ENCODE results near the gene RAB11FIP2.

RAB11FIP2 gene

DNA sequence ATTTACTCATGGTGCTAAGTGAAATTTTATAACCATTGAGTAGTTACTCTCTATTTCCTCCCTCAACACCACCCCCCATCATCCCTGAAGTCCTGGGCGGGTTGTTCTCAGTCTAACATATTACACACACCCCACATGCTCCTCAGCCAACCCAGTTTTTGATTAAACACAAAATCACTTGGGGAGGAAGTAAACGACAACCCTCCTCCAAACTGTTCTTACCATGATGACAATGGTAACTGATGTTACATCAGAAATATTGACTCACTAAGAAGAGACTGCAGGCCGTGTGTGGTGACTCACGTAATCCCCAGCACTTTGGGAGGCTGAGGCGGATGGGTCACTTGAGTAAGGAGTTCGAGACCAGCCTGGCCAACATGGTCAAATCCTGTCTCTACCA, 44.2 kb downstream of the RAB11FIP2 start:
- H3K36me3 ChIP-seq (ENCODE audit: control insufficient read depth, low read length): peaks cover 22% of the 10 kb centered on the region
- H3K4me2 ChIP-seq (ENCODE audit: low read length): no peak overlapping the region
- H3K4me3 ChIP-seq (ENCODE audit: low read length): no peak overlapping the region
- no peaks in the 10 kb centered on the region for H3K4me1 ChIP-seq (ENCODE audit: control insufficient read depth, low read length)
- no peak overlapping the region for H3K27ac ChIP-seq (ENCODE audit: low read depth, low read length)
- no peak for TF ChIP-seq EZH2phosphoT487 (IDR thresholded peaks at IDR 0.05; ENCODE audit: borderline replicate concordance, low read length)
- TF ChIP-seq CTCF (IDR thresholded peaks at IDR 0.05; ENCODE audit: low read depth, low read length, poor library complexity, severe bottlenecking): no peak
- no peaks in the 10 kb centered on the region for H3K9me2 ChIP-seq (replicated peaks; ENCODE audit: control insufficient read depth, low read length)
- no peaks in the 10 kb centered on the region for H3K27me3 ChIP-seq (ENCODE audit: control insufficient read depth, low read length)
- no peaks in the 10 kb centered on the region for H3K9me3 ChIP-seq (ENCODE audit: control insufficient read depth, insufficient read depth, low read length)
- H3K79me2 ChIP-seq (ENCODE audit: control insufficient read depth, low read length): no peaks in the 10 kb centered on the region
- H4K20me1 ChIP-seq (ENCODE audit: control insufficient read depth, insufficient read depth, low read depth, low read length): no peaks in the 10 kb centered on the region
- no peaks in the 10 kb centered on the region for H3F3A ChIP-seq (ENCODE audit: control insufficient read depth, insufficient read depth)

GRCh38 chr10:117997673-117998072, 49.1 kb downstream of the RAB11FIP2 start:
- H3K4me2 ChIP-seq (ENCODE audit: low read length): no peak overlapping the region
- no peaks in the 10 kb centered on the region for H4K20me1 ChIP-seq (ENCODE audit: control insufficient read depth, insufficient read depth, low read depth, low read length)
- H3K27ac ChIP-seq (ENCODE audit: low read depth, low read length): no peak overlapping the region
- no peaks in the 10 kb centered on the region for H3K9me2 ChIP-seq (replicated peaks; ENCODE audit: control insufficient read depth, low read length)
- H3K79me2 ChIP-seq (ENCODE audit: control insufficient read depth, low read length): no peaks in the 10 kb centered on the region
- H3K4me3 ChIP-seq (ENCODE audit: low read length): no peak overlapping the region
- no peaks in the 10 kb centered on the region for H3K27me3 ChIP-seq (ENCODE audit: control insufficient read depth, low read length)
- H3K36me3 ChIP-seq (ENCODE audit: control insufficient read depth, low read length): no peaks in the 10 kb centered on the region
- H3K9me3 ChIP-seq (ENCODE audit: control insufficient read depth, insufficient read depth, low read length): no peaks in the 10 kb centered on the region
- no peaks in the 10 kb centered on the region for H3K4me1 ChIP-seq (ENCODE audit: control insufficient read depth, low read length)
- no peak for TF ChIP-seq CTCF (IDR thresholded peaks at IDR 0.05; ENCODE audit: low read depth, low read length, poor library complexity, severe bottlenecking)
- no peak for TF ChIP-seq EZH2phosphoT487 (IDR thresholded peaks at IDR 0.05; ENCODE audit: borderline replicate concordance, low read length)
- no peaks in the 10 kb centered on the region for H3F3A ChIP-seq (ENCODE audit: control insufficient read depth, insufficient read depth)

GRCh38 chr10:117996709-117997108, 50.0 kb downstream of the RAB11FIP2 start:
- H3K9me2 ChIP-seq (replicated peaks; ENCODE audit: control insufficient read depth, low read length): no peaks in the 10 kb centered on the region
- H3K4me2 ChIP-seq (ENCODE audit: low read length): no peak overlapping the region
- no peaks in the 10 kb centered on the region for H3K9me3 ChIP-seq (ENCODE audit: control insufficient read depth, insufficient read depth, low read length)
- no peak overlapping the region for H3K27ac ChIP-seq (ENCODE audit: low read depth, low read length)
- TF ChIP-seq EZH2phosphoT487 (IDR thresholded peaks at IDR 0.05; ENCODE audit: borderline replicate concordance, low read length) (no peak), CTCF (IDR thresholded peaks at IDR 0.05; ENCODE audit: low read depth, low read length, poor library complexity, severe bottlenecking) (no peak)
- no peaks in the 10 kb centered on the region for H3F3A ChIP-seq (ENCODE audit: control insufficient read depth, insufficient read depth)
- H4K20me1 ChIP-seq (ENCODE audit: control insufficient read depth, insufficient read depth, low read depth, low read length): no peaks in the 10 kb centered on the region
- no peaks in the 10 kb centered on the region for H3K79me2 ChIP-seq (ENCODE audit: control insufficient read depth, low read length)
- no peak overlapping the region for H3K4me3 ChIP-seq (ENCODE audit: low read length)
- no peaks in the 10 kb centered on the region for H3K36me3 ChIP-seq (ENCODE audit: control insufficient read depth, low read length)
- no peaks in the 10 kb centered on the region for H3K4me1 ChIP-seq (ENCODE audit: control insufficient read depth, low read length)
- H3K27me3 ChIP-seq (ENCODE audit: control insufficient read depth, low read length): no peaks in the 10 kb centered on the region

DNA sequence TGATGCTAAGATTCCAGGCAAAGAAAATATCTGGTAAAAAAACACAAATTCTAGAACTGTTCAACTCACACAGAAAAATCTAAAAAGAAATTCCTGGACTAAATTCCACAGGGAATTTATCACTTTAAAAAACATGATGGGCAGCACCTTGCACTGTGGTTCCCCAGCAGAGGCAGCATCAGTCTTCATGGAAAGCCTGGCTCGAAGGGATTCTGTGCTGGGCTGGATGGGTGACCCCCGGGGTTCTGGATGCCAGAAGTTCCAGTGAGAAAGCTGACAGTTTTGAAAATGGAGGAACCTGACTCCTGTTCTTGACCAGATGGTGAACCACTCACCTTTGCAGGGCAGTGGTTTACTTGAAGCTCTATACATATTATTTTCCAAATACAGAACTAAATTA, 52.0 kb downstream of the RAB11FIP2 start:
- no peaks in the 10 kb centered on the region for H3F3A ChIP-seq (ENCODE audit: control insufficient read depth, insufficient read depth)
- no peak overlapping the region for H3K4me2 ChIP-seq (ENCODE audit: low read length)
- no peak for TF ChIP-seq EZH2phosphoT487 (IDR thresholded peaks at IDR 0.05; ENCODE audit: borderline replicate concordance, low read length)
- TF ChIP-seq CTCF (IDR thresholded peaks at IDR 0.05; ENCODE audit: low read depth, low read length, poor library complexity, severe bottlenecking): no peak
- H4K20me1 ChIP-seq (ENCODE audit: control insufficient read depth, insufficient read depth, low read depth, low read length): no peaks in the 10 kb centered on the region
- no peaks in the 10 kb centered on the region for H3K36me3 ChIP-seq (ENCODE audit: control insufficient read depth, low read length)
- no peaks in the 10 kb centered on the region for H3K9me3 ChIP-seq (ENCODE audit: control insufficient read depth, insufficient read depth, low read length)
- H3K79me2 ChIP-seq (ENCODE audit: control insufficient read depth, low read length): no peaks in the 10 kb centered on the region
- H3K9me2 ChIP-seq (replicated peaks; ENCODE audit: control insufficient read depth, low read length): no peaks in the 10 kb centered on the region
- H3K27me3 ChIP-seq (ENCODE audit: control insufficient read depth, low read length): no peaks in the 10 kb centered on the region
- no peaks in the 10 kb centered on the region for H3K4me1 ChIP-seq (ENCODE audit: control insufficient read depth, low read length)
- H3K27ac ChIP-seq (ENCODE audit: low read depth, low read length): no peak overlapping the region
- H3K4me3 ChIP-seq (ENCODE audit: low read length): no peak overlapping the region

Data from DOHH2 (cell line).